ENCODE results near the gene LTO1.

- TF ChIP-seq GATA2 (IDR thresholded peaks at IDR 0.05; ENCODE audit: low read depth, low read length) (no peak), GATA3 (IDR thresholded peaks at IDR 0.05; ENCODE audit: low read depth, low read length) (no peak)
These were observed 27.1 kb upstream of the LTO1 start for GRCh38 chr11:69702239-69702691.

Data from SH-SY5Y (cell line).